Right atrium auricular region (tissue), 2 donors: ENCODE measurements around the gene LARP4B. TPM values are rescaled to one million over a fixed set of nuclear protein-coding genes. Genes with fewer than 3 reads are reported as not detected.

ENCODE experiments used
- DNase-seq: peaks from one replicate; pipeline ENCODE4 v3.0.0-alpha.2; 2019; ENCODE audit warnings: low spot score
- H3K27ac ChIP-seq, 2 donors: fragments of 200-600 bp; sonication (generic); 1 replicate in 1 of 2; 2 replicates in 1 of 2; pipeline ENCODE4 v1.5.1; 2016 to 2019
- H3K27me3 ChIP-seq, 2 donors: fragments of 200-600 bp; sonication (generic); one replicate each; pipeline versions ENCODE4 v1.5.1 to v1.6.0; 2017 to 2019
- H3K36me3 ChIP-seq: fragments of 200-600 bp; sonication (generic); one replicate; pipeline ENCODE4 v1.5.1; 2016
- H3K4me1 ChIP-seq, 2 donors: fragments of 200-600 bp; sonication (generic); one replicate each; pipeline versions ENCODE4 v1.5.1 to v1.6.0; 2017 to 2019
- H3K4me3 ChIP-seq, 2 donors: fragments of 200-600 bp; sonication (generic); 1 replicate in 1 of 2; 2 replicates in 1 of 2; pipeline ENCODE4 v1.5.1; 2017 to 2019; ENCODE audit warnings: mild to moderate bottlenecking in 1 of 2, moderate library complexity in 1 of 2
- H3K9me3 ChIP-seq, 2 donors: fragments of 200-600 bp; sonication (generic); one replicate each; pipeline ENCODE4 v1.5.1; 2019
- total RNA-seq, 2 donors: library from RNA; depleted of rRNA; stranded (reverse); fragments of >200 nt; gene quantifications; one replicate each; pipeline ENCODE4 v1.1.0, GENCODE V29; 2016
- TF ChIP-seq, protein P1 (sequence below), 2 donors: fragments of 200-600 bp; sonication (generic); IDR thresholded peaks; one replicate each; pipeline ENCODE4 v1.5.1; 2019; ENCODE audit warnings: antibody characterized with exemption in 2 of 2

The LARP4B gene
- total RNA-seq, 2 donors from 2014 or later = 24.2 to 26.1 TPM

DNA sequence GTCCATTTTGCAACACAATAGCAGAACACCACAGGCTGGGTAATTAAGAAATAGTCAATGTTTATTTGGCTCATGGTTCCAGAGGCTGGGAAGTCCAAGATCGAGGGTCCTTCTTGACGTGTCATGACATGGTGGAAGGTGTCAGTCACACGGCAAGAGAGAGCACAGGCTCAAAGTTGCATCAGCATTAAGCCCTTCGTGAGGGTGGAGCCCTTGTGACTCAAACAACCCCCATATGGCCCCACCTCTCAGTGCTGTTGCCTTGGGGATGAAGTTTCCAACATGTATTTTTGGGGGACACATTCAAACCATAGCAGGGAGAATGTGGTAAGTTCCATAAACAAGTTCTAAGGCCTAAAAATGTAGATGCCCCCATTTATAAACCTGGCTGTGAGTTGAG lies 32.1 kb upstream of the LARP4B start:
- Histone ChIP-seq H3K36me3 (no peaks in the 10 kb centered on the region), H3K27ac (no peak overlapping the region), H3K9me3 (no peaks in the 10 kb centered on the region), H3K4me3 (no peak overlapping the region), H3K4me1 (no peaks in the 10 kb centered on the region), H3K27me3 (no peaks in the 10 kb centered on the region)
- TF ChIP-seq, protein P1, sequence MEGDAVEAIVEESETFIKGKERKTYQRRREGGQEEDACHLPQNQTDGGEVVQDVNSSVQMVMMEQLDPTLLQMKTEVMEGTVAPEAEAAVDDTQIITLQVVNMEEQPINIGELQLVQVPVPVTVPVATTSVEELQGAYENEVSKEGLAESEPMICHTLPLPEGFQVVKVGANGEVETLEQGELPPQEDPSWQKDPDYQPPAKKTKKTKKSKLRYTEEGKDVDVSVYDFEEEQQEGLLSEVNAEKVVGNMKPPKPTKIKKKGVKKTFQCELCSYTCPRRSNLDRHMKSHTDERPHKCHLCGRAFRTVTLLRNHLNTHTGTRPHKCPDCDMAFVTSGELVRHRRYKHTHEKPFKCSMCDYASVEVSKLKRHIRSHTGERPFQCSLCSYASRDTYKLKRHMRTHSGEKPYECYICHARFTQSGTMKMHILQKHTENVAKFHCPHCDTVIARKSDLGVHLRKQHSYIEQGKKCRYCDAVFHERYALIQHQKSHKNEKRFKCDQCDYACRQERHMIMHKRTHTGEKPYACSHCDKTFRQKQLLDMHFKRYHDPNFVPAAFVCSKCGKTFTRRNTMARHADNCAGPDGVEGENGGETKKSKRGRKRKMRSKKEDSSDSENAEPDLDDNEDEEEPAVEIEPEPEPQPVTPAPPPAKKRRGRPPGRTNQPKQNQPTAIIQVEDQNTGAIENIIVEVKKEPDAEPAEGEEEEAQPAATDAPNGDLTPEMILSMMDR (IDR thresholded peaks at IDR 0.05) = no peak
- DNase-seq = no peak

- Histone ChIP-seq H3K4me1 (no peaks in the 10 kb centered on the region), H3K27me3 (no peaks in the 10 kb centered on the region), H3K27ac (no peak overlapping the region), H3K36me3 (no peaks in the 10 kb centered on the region), H3K9me3 (no peaks in the 10 kb centered on the region), H3K4me3 (no peak overlapping the region)
- DNase-seq = no peak
- TF ChIP-seq, protein P1 (IDR thresholded peaks at IDR 0.05) = no peak
Measured at GRCh38 chr10:963186-963585, 31.7 kb upstream of the LARP4B start.

DNA sequence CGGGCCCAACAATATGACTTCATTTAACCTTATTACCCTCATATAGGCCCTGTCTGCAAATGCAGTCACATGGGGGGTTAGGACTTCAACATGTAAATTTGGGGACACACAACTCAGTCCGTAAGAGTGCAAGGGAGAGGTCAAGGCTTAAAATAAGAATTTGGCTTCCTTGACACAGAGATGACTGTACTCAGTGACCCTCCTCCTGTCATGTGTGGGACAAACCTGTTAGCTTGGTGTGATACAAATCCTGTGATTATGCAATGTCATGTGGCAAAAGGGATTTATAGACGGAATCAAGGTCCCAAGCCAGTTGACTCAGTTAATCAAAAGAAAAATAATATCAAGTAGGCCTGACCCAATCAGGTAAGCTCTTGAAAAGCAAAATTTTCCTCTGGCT lies 30.8 kb upstream of the LARP4B start:
- Histone ChIP-seq H3K27me3 (no peaks in the 10 kb centered on the region), H3K4me3 (no peak overlapping the region), H3K9me3 (no peaks in the 10 kb centered on the region), H3K27ac (no peak overlapping the region), H3K36me3 (no peaks in the 10 kb centered on the region), H3K4me1 (no peaks in the 10 kb centered on the region)
- DNase-seq = no peak
- TF ChIP-seq, protein P1 (IDR thresholded peaks at IDR 0.05) = no peak

DNA sequence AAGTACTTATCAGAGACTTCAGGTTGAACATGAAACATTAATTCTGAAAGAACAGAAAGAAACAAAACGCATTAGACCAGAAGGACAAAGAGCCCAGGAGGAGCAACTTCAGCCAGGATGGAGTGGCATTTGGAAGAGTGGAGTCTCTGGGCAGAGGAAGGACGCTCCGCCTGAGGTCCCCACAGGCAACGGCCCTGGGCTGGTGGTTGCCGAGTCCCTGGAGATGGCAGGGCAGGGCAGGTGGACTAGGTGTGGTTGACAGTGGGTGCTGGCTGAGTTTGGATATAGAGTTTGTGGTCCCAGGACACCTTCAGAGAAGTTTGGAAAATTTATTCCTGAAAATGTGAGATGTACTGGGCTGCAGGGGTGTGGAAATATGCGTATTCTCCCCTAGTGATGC lies 27.4 kb upstream of the LARP4B start:
- H3K4me1 ChIP-seq = no peaks in the 10 kb centered on the region
- H3K36me3 ChIP-seq = no peaks in the 10 kb centered on the region
- DNase-seq = no peak
- H3K27me3 ChIP-seq = no peaks in the 10 kb centered on the region
- no peak overlapping the region for H3K4me3 ChIP-seq
- H3K27ac ChIP-seq = no peak overlapping the region
- H3K9me3 ChIP-seq = no peaks in the 10 kb centered on the region
- TF ChIP-seq, protein P1 (IDR thresholded peaks at IDR 0.05) = no peak

DNA sequence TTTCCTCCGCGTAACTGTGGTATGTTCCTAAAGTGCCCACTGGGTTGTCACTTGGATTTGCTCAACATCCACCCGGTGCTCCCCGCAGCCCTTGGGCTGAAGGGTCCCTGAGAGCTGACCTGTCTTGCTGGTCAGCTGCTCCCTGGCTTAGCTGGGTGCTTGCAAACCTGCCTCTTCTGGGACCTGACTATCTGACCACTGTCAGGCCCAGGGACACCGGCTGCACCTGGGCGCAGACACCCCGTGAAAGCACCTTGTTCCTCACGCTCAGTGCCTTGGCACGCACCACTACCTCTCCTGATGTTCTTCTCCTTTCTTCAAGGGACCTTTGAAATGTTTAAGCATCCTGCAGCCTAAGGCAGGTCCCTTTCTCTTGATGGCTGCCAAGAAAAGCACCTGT lies 26.6 kb upstream of the LARP4B start:
- Histone ChIP-seq H3K9me3 (no peaks in the 10 kb centered on the region), H3K4me1 (no peaks in the 10 kb centered on the region), H3K4me3 (no peak overlapping the region), H3K27ac (no peak overlapping the region), H3K27me3 (no peaks in the 10 kb centered on the region), H3K36me3 (no peaks in the 10 kb centered on the region)
- no peak for DNase-seq
- TF ChIP-seq, protein P1 (IDR thresholded peaks at IDR 0.05) = no peak

DNA sequence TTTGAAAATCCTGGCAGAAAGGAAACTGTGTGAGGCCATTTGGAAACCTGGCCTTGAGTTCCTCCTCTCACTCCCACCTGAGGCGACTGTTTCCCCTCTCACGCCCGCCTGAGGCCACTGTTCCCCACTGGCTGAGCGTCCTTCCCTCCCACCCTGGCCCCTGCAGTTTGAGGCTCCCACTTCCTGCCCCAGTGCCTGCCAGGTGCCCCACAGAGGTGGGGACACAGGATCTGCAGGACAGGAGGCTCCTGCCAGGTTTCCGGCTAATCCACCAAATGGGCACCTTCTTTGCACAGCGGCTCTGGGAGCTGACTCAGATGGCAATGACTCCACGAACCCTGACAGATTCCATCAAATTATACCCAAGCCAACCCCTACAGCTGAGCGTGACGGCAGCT lies 24.3 kb upstream of the LARP4B start:
- Histone ChIP-seq H3K36me3 (no peaks in the 10 kb centered on the region), H3K4me1 (no peaks in the 10 kb centered on the region), H3K27ac (no peak overlapping the region), H3K27me3 (no peaks in the 10 kb centered on the region), H3K9me3 (no peaks in the 10 kb centered on the region), H3K4me3 (no peak overlapping the region)
- TF ChIP-seq, protein P1 (IDR thresholded peaks at IDR 0.05) = no peak
- no peak for DNase-seq
